Activated CD8-positive, alpha-beta memory T cell treated with anti-CD3 and anti-CD28 coated beads for 1 hour (primary cell): Measurements from ENCODE around the gene WDR38.
A peak's percentile ranks its signal among the peaks of the same experiment; 100 is the strongest.

Experiments used
- DNase-seq, 2 donors: peaks; one replicate each; pipeline ENCODE4 v3.0.0-alpha.2; 2020; ENCODE audit warnings: low read depth in 1 of 2; ENCODE audit errors: extremely low read depth in 1 of 2

The WDR38 gene, protein sequence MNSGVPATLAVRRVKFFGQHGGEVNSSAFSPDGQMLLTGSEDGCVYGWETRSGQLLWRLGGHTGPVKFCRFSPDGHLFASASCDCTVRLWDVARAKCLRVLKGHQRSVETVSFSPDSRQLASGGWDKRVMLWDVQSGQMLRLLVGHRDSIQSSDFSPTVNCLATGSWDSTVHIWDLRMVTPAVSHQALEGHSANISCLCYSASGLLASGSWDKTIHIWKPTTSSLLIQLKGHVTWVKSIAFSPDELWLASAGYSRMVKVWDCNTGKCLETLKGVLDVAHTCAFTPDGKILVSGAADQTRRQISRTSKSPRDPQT

GRCh38 chr9:124852829-124853531, at the start of gene WDR38:
TSS of gene WDR38 (plus strand) at chr9:124853460. CDS start at chr9:124853532, 72 bp downstream.
- DNase-seq = peak; percentile 37 to 63

GRCh38 chr9:124803911-124804310, 49.3 kb upstream of the WDR38 start:
- DNase-seq = no peak

DNA sequence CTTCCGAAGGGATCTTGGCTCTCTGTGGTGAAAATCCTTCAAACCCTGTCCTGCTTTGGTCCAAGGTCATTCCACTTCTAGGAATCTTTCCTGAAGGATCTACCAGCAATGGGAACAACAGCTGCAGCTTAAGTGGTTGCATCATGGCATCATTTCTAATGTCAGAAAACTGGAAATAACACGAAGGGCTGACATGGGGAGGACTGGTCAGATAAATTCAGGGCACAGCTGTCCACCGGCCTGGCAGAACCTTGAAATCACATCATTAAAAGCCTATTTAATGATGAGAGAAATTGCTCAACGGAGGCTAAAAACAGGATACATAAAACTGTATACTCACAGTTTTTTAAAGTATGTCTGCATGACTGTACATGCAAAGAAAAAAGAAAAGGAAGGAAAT, 48.1 kb upstream of the WDR38 start:
- no peak for DNase-seq

GRCh38 chr9:124808246-124808956, 44.9 kb upstream of the WDR38 start:
- no peak for DNase-seq

GRCh38 chr9:124809211-124809610, 44.0 kb upstream of the WDR38 start:
- DNase-seq = no peak

- no peak for DNase-seq
Observed at GRCh38 chr9:124809741-124810500, 43.3 kb upstream of the WDR38 start.

- DNase-seq = no peak
Observed at GRCh38 chr9:124810663-124811355, 42.5 kb upstream of the WDR38 start.

- no peak for DNase-seq
Observed at GRCh38 chr9:124812441-124812876, 40.8 kb upstream of the WDR38 start.

GRCh38 chr9:124813041-124813440, 40.2 kb upstream of the WDR38 start:
- no peak for DNase-seq

DNA sequence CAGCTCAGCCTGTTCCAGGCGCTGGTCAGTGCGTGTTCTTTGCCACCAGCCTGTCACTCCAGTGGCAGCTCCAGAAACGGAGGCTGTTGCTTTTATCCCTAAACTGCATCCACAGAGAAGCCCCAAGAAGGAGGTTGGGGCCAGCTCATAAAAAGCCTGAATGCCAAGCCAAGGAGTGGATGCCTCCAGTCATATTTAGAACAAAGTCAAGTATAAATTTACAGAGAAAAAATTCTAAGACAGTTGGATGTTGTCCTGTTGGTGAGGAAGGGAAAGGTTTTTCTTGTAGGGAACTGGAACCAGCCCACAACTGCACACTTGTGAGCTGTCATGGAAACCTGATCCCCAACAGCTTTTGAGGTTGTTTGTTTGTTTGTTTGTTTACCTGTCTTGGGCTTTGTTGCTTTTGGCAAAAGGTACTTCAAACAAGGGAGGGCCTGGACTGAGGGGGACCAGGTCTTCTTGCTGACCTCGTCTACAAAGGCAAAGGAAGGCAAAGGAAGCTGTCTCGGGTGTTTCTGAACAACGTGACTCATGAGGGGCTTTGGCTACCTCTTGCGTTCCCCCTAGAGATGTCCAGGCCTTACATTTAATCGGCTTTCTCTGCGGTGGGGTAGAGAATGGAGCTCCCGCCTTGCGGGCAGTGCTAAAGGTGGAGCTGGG, 39.6 kb upstream of the WDR38 start:
- DNase-seq = no peak

- DNase-seq = no peak
Observed at GRCh38 chr9:124814164-124814535, 39.1 kb upstream of the WDR38 start.

DNA sequence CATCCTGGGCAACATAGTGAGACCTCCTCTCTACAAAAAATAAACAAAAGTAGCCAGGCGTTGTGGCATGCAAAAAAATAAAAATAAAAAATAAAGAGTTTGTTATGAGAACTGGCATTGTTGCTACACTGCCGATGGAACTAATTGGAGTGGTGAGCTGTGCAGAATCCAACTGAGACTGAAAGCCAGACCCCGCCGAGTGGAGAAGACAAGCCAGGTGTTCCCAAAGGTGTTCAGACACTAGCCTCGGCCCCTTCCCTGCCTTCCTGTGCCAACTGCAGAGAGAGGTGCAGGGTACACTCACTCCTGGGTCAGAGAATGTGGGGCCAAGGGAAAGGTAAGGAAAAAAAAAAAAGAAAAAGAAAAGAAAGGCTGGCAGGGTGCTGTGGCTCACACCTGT, 37.7 kb upstream of the WDR38 start:
- DNase-seq = no peak

DNA sequence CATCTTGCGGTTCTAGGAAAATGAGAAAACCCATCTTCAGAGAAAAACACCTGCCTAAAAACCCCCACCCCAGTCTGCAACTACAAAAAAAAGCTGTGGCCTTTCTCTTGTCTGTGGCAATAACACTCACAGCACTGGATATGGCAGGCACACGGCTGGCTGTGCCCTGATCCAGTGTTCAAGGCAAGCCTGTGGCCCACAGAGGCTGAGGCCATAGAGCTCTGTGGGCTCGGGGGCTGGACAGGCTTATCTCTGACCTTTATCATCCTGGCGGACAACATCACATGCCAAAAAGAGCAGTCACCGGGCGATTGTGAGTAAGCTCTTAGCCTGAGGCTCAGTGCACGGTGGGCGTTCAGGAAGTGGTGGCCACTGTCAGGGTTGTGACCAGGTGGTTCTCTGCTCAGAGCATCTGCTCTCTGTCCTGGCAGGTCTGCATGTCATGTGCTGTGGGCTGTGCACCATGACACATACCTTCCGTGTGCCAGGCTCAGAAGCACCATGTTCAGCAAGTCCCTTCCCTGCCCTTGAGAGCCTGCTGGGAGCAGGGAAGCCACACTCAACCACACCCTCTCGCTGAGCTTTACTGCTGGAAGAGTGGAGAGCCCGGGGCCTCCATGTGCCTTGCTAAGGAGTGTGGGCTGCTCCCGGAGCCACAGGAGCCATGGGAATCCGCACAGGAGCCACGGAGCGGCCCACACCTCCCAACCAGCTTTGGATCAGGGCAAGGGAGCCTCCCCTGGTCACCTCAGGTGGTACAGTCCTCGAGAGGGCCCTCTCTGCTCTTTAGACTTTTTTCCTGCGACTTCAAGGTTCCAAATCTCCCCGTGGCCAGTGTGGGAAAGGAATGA, 34.6 kb upstream of the WDR38 start:
- no peak for DNase-seq

DNA sequence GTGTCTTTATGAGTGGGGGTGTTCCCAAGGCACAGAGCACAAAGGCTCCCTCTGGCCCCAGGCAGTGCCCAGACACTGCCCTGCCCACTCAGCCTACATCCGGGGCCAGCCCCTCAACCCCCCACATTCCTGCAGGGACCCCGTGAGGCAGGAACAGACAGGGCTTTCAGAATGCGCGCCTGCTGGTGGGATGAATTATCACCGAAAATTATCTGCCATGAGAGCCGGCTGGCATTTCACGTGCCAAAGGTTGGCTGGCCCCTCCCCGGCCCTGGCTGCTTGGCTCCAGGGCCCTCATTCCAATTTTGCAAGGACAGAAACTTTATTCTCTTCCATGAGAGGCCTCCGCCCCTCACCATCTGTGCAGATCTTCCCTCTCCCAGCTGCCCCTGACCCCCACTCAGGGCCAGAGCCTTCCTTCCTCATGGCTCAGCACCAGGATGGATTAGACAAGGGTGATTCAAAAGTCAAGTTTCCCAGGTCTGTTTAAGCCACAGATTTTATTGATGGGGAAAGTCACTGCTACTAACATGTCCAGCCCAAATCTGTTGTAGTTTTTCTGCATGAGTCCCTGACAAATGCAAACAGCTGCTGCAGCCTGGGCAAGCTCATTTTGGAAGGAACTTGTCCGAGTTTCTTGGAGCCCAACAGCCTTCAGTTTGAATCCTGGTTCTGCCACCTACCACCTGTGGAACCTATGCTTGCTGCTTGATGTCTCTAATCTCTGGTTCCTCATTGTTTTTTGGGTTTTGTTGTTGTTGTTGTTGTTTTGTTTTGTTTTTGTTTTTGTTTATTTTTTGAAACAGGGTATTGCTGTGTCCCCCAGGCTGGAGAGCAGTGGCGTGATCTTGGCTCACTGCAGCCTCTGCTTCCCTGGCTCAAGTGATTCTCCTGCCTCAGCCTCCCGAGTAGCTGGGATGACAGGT, 32.3 kb upstream of the WDR38 start:
- no peak for DNase-seq

DNA sequence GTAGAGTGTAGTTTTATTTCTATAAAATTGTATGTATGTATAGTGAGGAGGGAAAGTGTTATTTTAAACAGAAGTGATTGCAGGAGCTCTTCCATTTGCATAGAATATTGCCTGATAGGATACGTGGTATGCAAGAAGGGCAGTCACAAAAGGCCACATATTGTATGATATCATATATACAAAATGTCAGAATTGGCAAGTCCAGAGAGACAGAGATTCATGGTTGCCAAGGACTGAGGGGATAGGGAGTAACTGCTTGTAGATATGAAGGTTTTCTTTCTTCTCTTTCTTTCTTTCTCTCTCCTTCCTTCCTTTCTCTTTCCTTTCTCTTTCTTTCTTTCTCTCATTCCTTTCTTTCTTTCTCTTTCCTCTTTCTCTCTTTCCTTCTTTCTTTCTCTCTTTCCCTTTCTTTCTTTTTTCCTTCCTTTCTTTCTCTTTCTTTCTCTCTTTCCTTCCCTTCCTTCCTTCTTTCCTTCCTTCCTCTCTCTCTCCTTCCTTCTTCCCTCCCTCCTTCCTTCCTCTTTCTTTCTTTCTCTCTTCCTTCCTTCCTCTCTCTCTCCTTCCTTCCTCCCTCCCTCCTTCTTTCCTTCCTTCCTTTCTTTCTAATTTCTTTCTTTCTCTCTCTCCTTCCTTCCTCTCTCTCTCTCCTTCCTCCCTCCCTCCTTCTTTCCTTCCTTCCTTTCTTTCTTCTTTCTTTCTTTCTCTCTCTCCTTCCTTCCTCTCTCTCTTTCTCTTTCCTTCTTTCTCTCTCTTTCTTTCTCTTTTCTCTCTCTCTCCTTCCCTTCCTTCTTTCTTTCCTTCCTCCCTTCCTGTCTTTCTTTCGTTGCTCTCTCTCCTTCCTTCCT, 24.5 kb upstream of the WDR38 start:
- DNase-seq = no peak

DNA sequence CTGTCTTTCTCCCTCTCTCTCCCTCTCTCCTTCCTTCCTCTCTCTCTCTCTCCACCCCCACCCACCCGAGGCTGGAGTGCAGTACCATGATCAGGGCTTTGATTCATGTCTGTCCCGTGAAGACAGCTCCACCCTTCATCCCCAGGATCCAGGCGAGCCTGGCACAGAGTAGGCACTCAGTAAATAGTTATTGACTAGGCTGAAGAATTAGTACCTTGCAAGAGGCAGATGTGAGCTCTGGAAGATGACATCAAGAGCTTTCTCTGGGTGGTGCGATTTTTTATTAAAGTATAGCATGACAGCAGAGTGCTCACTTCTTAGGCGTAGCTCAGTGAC, 24.0 kb upstream of the WDR38 start:
- DNase-seq = no peak

DNA sequence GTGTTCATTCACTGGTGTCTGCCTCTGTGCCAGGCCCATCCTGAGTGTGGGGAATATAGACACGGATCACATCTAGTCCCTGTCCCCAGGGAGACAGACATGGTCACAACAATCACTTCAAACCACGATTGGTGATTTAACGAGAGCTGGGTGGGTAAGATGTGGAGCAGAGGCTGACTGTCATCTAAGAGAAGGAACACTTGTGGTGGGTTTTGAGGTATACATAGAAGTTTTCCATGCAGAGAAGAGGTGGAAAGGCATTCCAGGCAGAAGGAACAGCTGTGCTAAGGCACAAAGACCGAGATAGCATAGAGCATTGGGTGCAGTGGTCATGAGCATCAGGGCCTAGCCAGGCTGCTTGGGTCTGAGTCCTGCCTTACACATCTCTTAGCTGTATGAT, 22.7 kb upstream of the WDR38 start:
- no peak for DNase-seq
